H4 (cell line): ENCODE measurements around the gene MRLN. TPM values are rescaled to one million over a fixed set of nuclear protein-coding genes. Genes with fewer than 3 reads are reported as not detected.

Experiments used
- DNase-seq: peaks from one replicate; pipeline ENCODE4 v3.0.0-alpha.2; 2015; ENCODE audit warnings: low spot score
- total RNA-seq: library from RNA; depleted of rRNA; stranded (reverse); fragments of >200 nt; shearing (Covaris generic); gene quantifications from 2 replicates; pipeline ENCODE4 v1.2.3, GENCODE V29; 2014; rRNA removed

MRLN gene
- total RNA-seq, 1 experiment from 2014 or later, result not detected

- no peak for DNase-seq
Measured at GRCh38 chr10:59706851-59707797, 46.1 kb downstream of the MRLN start.

- no peak for DNase-seq
Measured at GRCh38 chr10:59705931-59706330, 47.3 kb downstream of the MRLN start.

- no peak for DNase-seq
Measured at GRCh38 chr10:59704630-59705029, 48.6 kb downstream of the MRLN start.

GRCh38 chr10:59702347-59702746 lies 50.9 kb downstream of the MRLN start:
- no peak for DNase-seq

GRCh38 chr10:59700709-59701108 lies 52.5 kb downstream of the MRLN start:
- no peak for DNase-seq

GRCh38 chr10:59698326-59698725 lies 54.9 kb downstream of the MRLN start:
- no peak for DNase-seq

GRCh38 chr10:59695637-59696036 lies 57.6 kb downstream of the MRLN start:
- no peak for DNase-seq

GRCh38 chr10:59694936-59695335 lies 58.3 kb downstream of the MRLN start:
- DNase-seq, result no peak

- no peak for DNase-seq
Measured at GRCh38 chr10:59692113-59692512, 61.1 kb downstream of the MRLN start.

- DNase-seq, result no peak
Measured at GRCh38 chr10:59688921-59689351, 64.3 kb downstream of the MRLN start.

- no peak for DNase-seq
Measured at GRCh38 chr10:59687657-59688056, 65.6 kb downstream of the MRLN start.

Other genes starting within 250 kb of the MRLN start
- gene SLC16A9, start 43.6 kb downstream of the MRLN start, total RNA-seq, result 7.2 and 13.7 TPM in 2 replicates
- 13.3 and 14.5 TPM in 2 replicates for gene CCDC6, start 153.1 kb upstream of the MRLN start, total RNA-seq